ENCODE data around the gene AGRN. TPM values are rescaled to one million over a fixed set of nuclear protein-coding genes. Genes with fewer than 3 reads are reported as not detected.
A peak's percentile ranks its signal among the peaks of the same experiment; 100 is the strongest.
"Not testable (repeated sequence)": the region's sequence is repeated elsewhere in the genome, so short reads cannot be mapped to it uniquely, and the experiment has no call there.

Gene AGRN
- total RNA-seq, 8 experiments from 2014 or later = 27.0 to 120 (median 64.2) TPM

DNA sequence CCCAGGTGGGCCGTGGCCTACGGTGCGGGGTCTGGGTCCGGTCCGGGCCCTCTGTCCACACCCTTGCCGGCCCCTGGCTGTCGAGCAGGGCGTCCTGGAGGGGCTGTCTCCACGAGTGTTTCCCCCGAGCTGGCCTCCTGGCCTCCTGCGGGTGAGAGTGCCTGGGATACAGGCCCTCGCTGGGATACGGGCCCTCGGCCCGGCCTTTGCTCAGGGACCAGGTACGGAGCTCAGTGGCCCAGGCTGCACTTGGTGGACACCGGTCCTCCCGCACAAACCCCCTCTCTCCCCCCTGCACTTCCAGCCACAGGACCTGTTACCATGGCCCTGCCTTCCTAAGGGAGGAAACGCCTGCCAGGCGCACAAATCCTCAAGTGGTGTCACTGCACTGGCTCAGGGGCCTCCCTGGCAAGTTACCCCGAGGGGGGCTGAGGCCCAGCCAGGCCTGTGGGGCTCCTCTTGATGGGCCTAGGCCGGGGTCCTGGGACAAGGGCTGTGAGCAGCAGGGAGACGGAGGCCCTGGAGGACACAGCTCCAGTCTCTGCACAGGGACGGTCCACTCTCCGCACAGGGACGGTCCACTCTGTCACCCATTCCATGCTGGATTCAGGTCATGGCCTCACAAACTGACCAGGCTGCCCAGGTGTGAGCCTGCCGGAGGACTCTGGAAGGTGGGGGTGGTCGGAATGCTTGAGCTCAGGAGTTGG is 72.4 kb downstream of the AGRN start:
- H3K27ac ChIP-seq = no peak overlapping the region
- in situ Hi-C loops (cut with MboI; ENCODE audit: low pct_unique_long_range_greater_than_20kb in 2 of 9, low sequenced_read_pairs in 9 of 9, unreplicated experiment in 9 of 9) = no loop called here
- H3K4me3 ChIP-seq = no peak overlapping the region
- H3K4me1 ChIP-seq (replicated peaks in 1 of 2) = peaks cover 0 to 2% of the 10 kb centered on the region in 2 donors
- WGBS, 10 experiments = 90 to 100% (median 93%) methylated on average over 2 to 9 of the region's 28 CpGs; no CpG with 5 or more reads in 6 of the 10 experiments
- ATAC-seq (replicated peaks in 6 of 8) = peak in 2 of 8 experiments; percentile 11 to 12

DNA sequence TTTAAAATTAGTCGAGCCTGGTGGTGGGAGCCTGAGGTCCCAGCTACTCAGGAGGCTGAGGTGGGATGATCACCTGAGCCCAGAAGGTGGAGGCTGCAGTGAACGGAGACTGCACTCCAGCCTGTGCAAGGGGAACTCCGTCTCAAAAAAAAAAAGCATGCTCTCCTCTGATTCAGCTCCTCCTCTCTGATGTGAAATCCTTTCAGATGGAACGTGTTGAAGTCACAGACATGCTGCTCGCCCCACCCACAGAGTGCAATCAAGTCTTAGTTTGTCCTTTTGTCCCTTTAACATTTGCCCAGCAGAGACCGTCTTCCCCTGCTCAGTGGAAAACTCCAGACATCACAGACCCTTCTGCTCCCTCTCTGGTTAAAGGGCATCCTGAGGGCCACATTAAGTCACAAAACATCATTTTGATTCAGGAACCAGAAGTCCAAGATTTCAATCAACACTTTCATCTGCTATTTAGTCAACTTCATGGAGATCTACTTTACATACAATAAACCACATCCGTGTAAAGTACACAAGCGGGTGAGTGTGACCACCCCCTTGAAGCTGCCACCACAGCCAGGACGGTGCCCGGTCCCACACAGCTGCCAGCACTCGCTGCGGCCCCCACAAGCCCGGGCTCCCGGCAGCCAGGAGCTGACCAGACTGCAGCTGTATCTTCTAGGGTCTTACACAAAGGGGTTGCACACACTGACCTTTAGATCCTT is 73.1 kb downstream of the AGRN start:
- WGBS, 10 experiments = 20 to 100% (median 76%) methylated on average over 1 to 12 of the region's 14 CpGs; no CpG with 5 or more reads in 1 of the 10 experiments
- in situ Hi-C loops (cut with MboI; ENCODE audit: low pct_unique_long_range_greater_than_20kb in 2 of 9, low sequenced_read_pairs in 9 of 9, unreplicated experiment in 9 of 9) = no loop called here
- Histone ChIP-seq H3K4me1 (replicated peaks in 1 of 2) (peaks cover 0 to 2% of the 10 kb centered on the region in 2 donors), H3K27ac (no peak overlapping the region), H3K4me3 (no peak overlapping the region)
- peak in 1 of 8 experiments; percentile 37 for ATAC-seq (replicated peaks in 6 of 8)

DNA sequence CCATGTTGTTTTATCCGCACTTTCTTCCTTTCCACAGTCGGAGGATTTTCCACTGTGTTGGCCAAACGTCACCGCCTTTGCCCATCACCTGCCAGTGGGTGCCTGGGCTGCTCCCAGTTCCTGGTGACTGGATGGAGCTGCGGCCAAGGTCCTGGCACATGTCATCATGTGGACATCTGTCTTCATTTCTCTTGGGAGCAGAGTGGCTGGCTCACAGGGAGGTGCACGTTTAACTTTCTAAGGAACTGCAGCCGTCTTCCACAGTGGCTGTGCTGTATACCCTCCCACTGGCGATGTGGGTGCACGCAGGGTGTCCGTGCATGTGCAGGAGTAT is 73.7 kb downstream of the AGRN start:
- H3K27ac ChIP-seq = no peak overlapping the region
- in situ Hi-C loops (cut with MboI; ENCODE audit: low pct_unique_long_range_greater_than_20kb in 2 of 9, low sequenced_read_pairs in 9 of 9, unreplicated experiment in 9 of 9) = no loop called here
- WGBS, 10 experiments = 67 to 100% (median 89%) methylated on average over 1 to 10 of the region's 10 CpGs; no CpG with 5 or more reads in 4 of the 10 experiments
- ATAC-seq (replicated peaks in 6 of 8) = no peak
- peaks cover 0 to 2% of the 10 kb centered on the region in 2 donors for H3K4me1 ChIP-seq (replicated peaks in 1 of 2)
- H3K4me3 ChIP-seq = no peak overlapping the region

DNA sequence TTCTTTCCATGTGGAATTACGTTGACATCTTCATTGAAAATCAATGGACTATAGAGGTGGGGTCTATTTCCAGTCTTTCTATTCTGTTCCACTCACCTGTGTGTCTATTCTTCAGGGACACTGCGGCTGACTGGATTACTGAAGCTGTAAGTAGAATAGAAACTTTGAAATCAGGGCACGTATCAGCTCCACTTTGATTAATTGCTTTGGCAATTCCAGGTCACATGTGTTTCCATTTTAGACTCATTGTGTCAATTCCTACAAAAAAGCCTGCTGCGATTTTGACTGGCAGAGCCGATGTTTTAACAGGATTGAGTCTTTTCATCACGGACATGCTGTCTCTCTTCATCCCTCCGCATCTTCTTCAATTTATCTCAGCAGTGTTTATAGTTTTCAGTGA is 75.1 kb downstream of the AGRN start:
- 56 to 100% (median 87%) methylated on average over 1 to 7 of the region's 7 CpGs for WGBS, 10 experiments
- in situ Hi-C loops (cut with MboI; ENCODE audit: low pct_unique_long_range_greater_than_20kb in 2 of 9, low sequenced_read_pairs in 9 of 9, unreplicated experiment in 9 of 9) = no loop called here
- ATAC-seq (replicated peaks in 6 of 8) = peak in 1 of 8 experiments; percentile 27
- Histone ChIP-seq H3K4me1 (replicated peaks in 1 of 2) (peaks cover 0 to 2% of the 10 kb centered on the region in 2 donors), H3K4me3 (no peak overlapping the region), H3K27ac (no peak overlapping the region)

DNA sequence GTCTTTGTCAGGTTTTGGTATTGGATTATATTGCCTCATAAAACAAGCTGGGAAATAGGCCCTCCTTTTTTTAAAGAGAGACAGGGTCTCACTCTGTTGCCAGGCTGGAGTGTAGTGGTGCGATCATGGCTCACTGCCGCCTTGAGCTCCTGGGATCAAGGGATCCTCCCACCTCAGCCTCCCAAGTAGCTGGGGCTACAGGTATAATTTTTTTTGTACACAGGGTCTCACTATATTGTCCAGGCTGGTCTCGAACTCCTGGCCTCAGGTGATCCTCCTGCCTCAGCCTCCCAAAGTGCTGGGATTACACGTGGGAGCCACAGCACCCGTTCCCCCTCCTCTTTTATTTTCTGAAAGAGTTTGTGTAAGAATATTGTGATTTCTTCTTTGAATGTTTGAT is 76.2 kb downstream of the AGRN start:
- WGBS, 10 experiments = 84 to 100% (median 97%) methylated on average over 1 to 5 of the region's 5 CpGs; no CpG with 5 or more reads in 2 of the 10 experiments
- H3K4me1 ChIP-seq (replicated peaks in 1 of 2); H3K4me3 ChIP-seq; in situ Hi-C loops (cut with MboI; ENCODE audit: low pct_unique_long_range_greater_than_20kb in 2 of 9, low sequenced_read_pairs in 9 of 9, unreplicated experiment in 9 of 9); H3K27ac ChIP-seq; ATAC-seq (replicated peaks in 6 of 8): not testable (repeated sequence)

DNA sequence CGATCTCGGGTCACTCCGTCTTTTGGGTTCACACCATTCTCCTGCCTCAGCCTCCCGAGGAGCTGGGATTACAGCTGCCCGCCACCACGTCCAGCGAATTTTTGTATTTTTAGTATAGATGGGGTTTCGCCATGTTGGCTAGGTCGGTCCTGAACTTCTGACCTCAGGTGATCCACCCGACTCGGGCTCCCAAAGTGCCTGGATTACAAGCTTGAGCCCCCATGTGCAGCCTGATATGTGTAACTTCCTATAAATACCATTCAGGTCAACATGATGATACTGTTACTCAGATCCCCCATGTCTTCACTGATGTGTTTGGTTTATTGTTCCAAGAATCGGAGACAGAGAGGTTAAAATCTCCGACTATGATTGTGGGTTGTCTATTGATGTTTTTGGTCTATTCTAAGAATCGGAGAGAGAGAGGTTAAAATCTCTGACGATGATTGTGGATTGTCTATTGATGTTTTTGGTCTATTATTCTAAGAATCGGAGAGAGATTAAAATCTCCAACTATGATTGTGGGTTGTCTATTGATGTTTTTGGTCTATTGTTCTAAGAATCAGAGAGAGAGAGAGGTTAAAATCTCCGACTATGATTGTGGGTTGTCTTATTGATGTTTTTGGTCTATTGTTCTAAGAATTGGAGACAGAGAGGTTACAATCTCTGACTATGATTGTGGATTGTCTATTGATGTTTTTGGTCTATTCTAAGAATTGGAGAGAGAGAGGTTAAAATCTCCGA is 78.9 kb downstream of the AGRN start:
- Histone ChIP-seq H3K4me1 (replicated peaks in 1 of 2) (peaks cover 0 to 2% of the 10 kb centered on the region in 2 donors), H3K27ac (no peak overlapping the region), H3K4me3 (no peak overlapping the region)
- in situ Hi-C loops (cut with MboI; ENCODE audit: low pct_unique_long_range_greater_than_20kb in 2 of 9, low sequenced_read_pairs in 9 of 9, unreplicated experiment in 9 of 9) = no loop called here
- 70 to 95% (median 84%) methylated on average over 2 to 18 of the region's 18 CpGs; no CpG with 5 or more reads in 1 of the 10 experiments for WGBS, 10 experiments
- ATAC-seq (replicated peaks in 6 of 8) = no peak

DNA sequence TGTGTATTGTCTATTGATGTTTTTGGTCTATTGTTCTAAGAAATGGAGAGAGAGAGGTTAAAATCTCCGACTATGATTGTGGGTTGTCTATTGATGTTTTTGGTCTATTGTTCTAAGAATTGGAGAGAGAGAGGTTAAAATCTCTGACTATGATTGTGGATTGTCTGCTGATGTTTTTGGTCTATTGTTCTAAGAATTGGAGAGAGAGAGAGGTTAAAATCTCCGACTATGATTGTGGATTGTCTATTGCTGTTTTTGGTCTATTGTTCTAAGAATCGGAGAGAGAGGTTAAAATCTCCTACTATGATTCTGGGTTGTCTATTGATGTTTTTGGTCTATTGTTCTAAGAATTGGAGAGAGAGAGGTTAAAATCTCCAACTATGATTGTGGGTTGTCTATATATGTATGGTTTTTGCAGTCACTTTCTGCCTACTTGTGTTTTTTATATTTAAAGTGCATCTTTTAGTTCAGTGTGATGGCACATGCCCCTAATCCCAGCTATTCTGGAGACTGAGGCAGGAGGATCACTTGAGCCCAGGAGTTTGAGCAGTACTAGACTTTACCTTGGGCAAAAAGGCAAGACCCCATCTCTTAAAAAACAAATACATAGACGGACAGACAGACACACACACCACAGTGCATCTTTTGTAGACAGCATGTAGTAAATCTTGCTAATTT is 79.7 kb downstream of the AGRN start:
- WGBS, 10 experiments = 43 to 97% (median 81%) methylated on average over 2 to 4 of the region's 4 CpGs

DNA sequence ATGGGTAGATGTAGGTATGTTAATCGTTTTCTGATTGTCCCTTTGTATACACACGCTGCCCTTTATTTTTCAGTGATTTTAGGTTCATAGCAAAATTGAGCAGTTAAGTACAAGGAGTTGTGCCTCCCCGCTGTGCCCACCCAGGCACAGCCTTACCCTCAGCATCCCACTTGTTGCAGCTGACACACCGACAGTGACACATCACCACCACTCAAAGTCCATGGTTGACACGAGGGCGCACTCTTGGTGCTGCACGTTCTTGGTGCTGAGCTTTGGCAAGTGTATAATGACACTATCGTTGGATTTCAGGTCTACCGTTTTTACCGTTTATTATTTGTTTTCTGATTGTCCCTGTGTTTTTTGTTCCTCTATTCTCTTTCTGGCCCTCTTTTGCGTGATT is 80.4 kb downstream of the AGRN start:
- no peak for ATAC-seq (replicated peaks in 6 of 8)
- no peaks in the 10 kb centered on the region for H3K4me1 ChIP-seq (replicated peaks in 1 of 2)
- no peak overlapping the region for H3K27ac ChIP-seq
- H3K4me3 ChIP-seq = no peak overlapping the region
- in situ Hi-C loops (cut with MboI; ENCODE audit: low pct_unique_long_range_greater_than_20kb in 2 of 9, low sequenced_read_pairs in 9 of 9, unreplicated experiment in 9 of 9) = no loop called here
- WGBS, 10 experiments = 79 to 100% (median 93%) methylated on average over 4 to 11 of the region's 11 CpGs

More for the DNA sequence above, 79.7 kb downstream of the AGRN start:
- Histone ChIP-seq H3K4me3 (no peak overlapping the region), H3K27ac (no peak overlapping the region), H3K4me1 (replicated peaks in 1 of 2) (peaks cover 0 to 2% of the 10 kb centered on the region in 2 donors)
- ATAC-seq (replicated peaks in 6 of 8) = no peak
- in situ Hi-C loops (cut with MboI; ENCODE audit: low pct_unique_long_range_greater_than_20kb in 2 of 9, low sequenced_read_pairs in 9 of 9, unreplicated experiment in 9 of 9) = no loop called here

DNA sequence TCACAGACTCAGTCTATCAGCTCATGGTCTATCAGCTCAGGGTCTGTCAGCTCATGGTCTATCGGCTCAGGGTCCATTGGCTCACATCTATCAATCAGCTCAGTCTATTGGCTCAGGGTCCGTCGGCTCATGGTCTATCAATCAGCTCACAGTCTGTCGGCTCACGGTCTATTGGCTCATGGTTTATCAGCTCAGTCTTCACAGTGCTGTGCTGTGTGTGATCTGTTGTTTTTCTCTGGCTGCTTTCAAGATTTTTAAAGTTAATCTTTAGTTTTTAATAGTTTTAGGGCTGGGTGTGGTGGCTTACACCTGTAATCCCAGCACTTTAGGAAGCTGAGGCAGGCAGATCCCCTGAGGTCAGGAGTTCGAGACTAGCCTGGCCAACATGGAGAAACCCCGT is 81.6 kb downstream of the AGRN start:
- no peak for ATAC-seq (replicated peaks in 6 of 8)
- Histone ChIP-seq H3K27ac (no peak overlapping the region), H3K4me1 (replicated peaks in 1 of 2) (no peaks in the 10 kb centered on the region), H3K4me3 (no peak overlapping the region)
- in situ Hi-C loops (cut with MboI; ENCODE audit: low pct_unique_long_range_greater_than_20kb in 2 of 9, low sequenced_read_pairs in 9 of 9, unreplicated experiment in 9 of 9) = no loop called here
- 81 to 100% (median 92%) methylated on average over 1 to 7 of the region's 7 CpGs; no CpG with 5 or more reads in 2 of the 10 experiments for WGBS, 10 experiments

DNA sequence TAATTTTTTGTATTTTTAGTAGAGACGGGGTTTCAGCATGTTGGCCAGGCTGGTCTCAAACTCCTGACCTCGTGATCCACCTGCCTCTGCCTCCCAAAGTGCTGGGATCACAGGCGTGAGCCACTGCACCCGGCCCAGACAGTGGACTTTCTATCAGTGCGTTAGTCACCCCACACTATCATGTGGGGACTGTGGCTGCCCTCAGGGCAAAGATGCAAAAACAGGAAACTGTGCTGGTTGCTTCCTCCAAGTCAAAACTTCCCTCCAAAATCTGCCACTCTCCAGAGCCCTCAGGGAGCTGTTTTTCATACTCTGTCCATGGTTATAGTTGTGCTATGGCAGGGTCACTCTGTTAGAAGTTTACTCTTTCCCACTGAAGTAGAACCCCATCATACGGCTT is 84.2 kb downstream of the AGRN start:
- in situ Hi-C loops (cut with MboI; ENCODE audit: low pct_unique_long_range_greater_than_20kb in 2 of 9, low sequenced_read_pairs in 9 of 9, unreplicated experiment in 9 of 9); H3K4me3 ChIP-seq; H3K4me1 ChIP-seq (replicated peaks in 1 of 2); ATAC-seq (replicated peaks in 6 of 8); H3K27ac ChIP-seq: not testable (repeated sequence)
- whole genome bisulfite sequencing, 10 experiments = 83 to 100% (median 93%) methylated on average over 1 to 6 of the region's 6 CpGs; no CpG with 5 or more reads in 2 of the 10 experiments
